ENCODE data around the gene DYSF.

Gene DYSF

DNA sequence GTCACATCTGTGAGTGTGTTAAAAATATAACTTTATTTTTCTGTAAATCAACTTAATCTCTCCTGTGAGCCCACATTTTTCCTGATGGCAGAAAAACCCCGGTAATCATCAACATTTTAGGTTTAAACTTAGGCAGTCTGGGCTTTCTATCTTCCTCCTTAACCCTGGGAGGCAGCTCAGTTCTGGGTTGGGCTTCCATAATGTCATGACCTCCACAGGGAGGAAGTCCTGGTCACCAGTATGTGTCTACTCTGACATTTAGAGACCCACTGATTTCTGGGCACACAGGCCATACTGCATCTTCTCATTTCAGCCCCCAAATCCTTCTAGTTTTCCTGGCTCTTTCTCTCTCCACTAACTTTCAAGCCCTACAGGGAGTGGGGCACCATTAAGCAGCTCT lies 181.2 kb downstream of the DYSF start:
- no peak for DNase-seq (ENCODE audit: low read depth)
- TF ChIP-seq, protein P1, sequence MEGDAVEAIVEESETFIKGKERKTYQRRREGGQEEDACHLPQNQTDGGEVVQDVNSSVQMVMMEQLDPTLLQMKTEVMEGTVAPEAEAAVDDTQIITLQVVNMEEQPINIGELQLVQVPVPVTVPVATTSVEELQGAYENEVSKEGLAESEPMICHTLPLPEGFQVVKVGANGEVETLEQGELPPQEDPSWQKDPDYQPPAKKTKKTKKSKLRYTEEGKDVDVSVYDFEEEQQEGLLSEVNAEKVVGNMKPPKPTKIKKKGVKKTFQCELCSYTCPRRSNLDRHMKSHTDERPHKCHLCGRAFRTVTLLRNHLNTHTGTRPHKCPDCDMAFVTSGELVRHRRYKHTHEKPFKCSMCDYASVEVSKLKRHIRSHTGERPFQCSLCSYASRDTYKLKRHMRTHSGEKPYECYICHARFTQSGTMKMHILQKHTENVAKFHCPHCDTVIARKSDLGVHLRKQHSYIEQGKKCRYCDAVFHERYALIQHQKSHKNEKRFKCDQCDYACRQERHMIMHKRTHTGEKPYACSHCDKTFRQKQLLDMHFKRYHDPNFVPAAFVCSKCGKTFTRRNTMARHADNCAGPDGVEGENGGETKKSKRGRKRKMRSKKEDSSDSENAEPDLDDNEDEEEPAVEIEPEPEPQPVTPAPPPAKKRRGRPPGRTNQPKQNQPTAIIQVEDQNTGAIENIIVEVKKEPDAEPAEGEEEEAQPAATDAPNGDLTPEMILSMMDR (IDR thresholded peaks at IDR 0.05; ENCODE audit: low read depth, low read length, missing control alignments) = no peak
- no peak overlapping the region for H3K4me3 ChIP-seq (ENCODE audit: low read depth, low read length)

DNA sequence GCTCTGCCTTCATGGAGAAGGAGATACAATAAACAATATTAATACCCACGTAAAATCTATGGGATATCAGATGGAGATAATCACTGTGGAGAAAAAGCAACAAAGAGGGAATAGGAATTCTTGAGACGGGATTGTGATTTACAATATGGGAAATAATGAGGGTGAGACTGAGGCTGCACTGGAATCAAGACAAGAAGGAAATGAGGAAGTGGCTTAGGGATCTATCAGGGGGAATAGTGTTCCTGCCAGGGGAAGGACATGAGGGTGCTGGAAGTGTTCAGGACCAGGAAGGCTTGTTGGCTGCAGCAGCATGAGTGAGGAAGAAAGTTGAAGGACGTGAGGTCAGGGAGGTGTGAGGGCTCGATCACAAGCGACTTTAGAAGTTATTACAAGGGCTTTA lies 182.4 kb downstream of the DYSF start:
- H3K4me3 ChIP-seq (ENCODE audit: low read depth, low read length) = no peak overlapping the region
- no peak for DNase-seq (ENCODE audit: low read depth)
- TF ChIP-seq, protein P1 (IDR thresholded peaks at IDR 0.05; ENCODE audit: low read depth, low read length, missing control alignments) = no peak

DNA sequence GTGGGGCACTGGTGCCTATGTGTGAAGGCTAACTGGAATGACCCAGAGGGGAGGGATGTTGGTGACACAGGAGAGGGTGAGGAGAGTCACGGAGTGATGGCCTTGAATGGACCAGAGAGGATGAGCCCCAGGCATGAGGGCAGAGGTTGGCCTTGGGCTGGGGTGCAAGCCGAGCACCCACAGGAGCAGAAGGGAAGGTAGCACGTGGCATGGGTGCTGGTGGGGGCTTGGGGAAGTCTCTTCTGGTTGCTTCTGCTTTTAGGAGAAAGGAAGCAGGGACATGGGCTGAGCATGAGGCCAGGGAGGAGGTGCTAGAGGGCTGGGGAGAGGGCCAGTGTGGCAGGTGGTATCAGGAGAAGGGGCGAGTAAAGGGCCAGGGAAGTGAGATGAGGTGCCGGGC lies 183.8 kb downstream of the DYSF start:
- TF ChIP-seq, protein P1 (IDR thresholded peaks at IDR 0.05; ENCODE audit: low read depth, low read length, missing control alignments) = no peak
- no peak overlapping the region for H3K4me3 ChIP-seq (ENCODE audit: low read depth, low read length)
- no peak for DNase-seq (ENCODE audit: low read depth)

DNA sequence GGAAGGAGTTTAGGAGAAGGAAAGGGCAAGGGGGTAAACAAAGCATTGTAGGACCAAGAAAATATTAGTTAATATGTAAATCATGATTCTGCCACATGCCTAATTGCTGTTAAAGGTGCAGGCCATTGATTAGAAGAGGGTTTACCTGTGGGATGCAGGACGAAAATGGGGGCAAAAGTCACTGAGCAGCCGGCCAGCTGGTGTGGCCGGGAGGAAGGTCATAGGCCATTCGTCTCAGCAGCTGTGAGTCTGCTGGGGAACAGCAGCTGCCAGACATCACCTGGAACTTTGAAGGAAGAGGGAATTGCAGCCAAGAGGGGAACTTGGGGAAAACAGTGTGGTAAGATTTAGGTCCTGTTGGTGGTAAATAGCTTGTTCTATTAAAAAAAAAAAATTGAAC lies 184.4 kb downstream of the DYSF start:
- no peak for DNase-seq (ENCODE audit: low read depth)
- TF ChIP-seq, protein P1 (IDR thresholded peaks at IDR 0.05; ENCODE audit: low read depth, low read length, missing control alignments) = no peak
- no peak overlapping the region for H3K4me3 ChIP-seq (ENCODE audit: low read depth, low read length)

DNA sequence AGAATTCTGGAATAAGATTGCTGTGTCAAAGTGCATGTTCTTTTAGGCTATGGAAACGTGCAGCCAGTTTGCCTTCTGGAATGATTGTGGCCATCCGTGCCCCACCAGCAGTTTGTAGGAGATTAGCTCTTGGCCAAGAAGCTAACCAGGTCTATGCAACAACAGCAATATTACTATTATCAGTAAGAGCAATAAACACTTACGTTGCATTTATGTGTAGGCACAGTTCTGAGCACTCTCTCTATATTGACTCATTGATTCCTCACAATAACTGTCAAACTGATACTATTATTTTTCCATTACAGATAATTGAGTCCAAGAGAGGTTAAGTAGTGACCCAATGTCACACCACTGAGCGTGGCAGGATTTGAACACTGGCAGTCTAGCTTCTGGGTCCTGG lies 186.4 kb downstream of the DYSF start:
- no peak overlapping the region for H3K4me3 ChIP-seq (ENCODE audit: low read depth, low read length)
- no peak for DNase-seq (ENCODE audit: low read depth)
- TF ChIP-seq, protein P1 (IDR thresholded peaks at IDR 0.05; ENCODE audit: low read depth, low read length, missing control alignments) = no peak

DNA sequence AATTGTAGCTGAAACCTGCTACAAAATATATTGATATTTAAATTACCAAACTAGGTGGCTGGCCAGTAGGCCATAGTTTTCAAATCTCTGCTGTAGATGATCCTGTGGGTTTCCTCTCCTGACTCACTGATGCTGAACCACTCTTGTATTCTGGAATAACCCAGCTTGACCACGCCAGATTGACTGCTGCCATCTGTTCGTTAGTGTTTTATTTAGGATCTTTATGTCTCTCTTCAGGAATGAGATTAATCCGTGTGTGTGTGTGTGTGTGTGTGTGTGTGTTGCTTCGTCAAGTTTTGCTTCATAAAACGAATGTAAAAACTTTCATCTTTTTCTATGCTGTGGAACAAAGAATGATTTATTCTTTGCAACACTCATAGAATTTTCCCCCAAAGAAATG lies 187.1 kb downstream of the DYSF start:
- TF ChIP-seq, protein P1 (IDR thresholded peaks at IDR 0.05; ENCODE audit: low read depth, low read length, missing control alignments) = no peak
- no peak for DNase-seq (ENCODE audit: low read depth)
- no peak overlapping the region for H3K4me3 ChIP-seq (ENCODE audit: low read depth, low read length)

DNA sequence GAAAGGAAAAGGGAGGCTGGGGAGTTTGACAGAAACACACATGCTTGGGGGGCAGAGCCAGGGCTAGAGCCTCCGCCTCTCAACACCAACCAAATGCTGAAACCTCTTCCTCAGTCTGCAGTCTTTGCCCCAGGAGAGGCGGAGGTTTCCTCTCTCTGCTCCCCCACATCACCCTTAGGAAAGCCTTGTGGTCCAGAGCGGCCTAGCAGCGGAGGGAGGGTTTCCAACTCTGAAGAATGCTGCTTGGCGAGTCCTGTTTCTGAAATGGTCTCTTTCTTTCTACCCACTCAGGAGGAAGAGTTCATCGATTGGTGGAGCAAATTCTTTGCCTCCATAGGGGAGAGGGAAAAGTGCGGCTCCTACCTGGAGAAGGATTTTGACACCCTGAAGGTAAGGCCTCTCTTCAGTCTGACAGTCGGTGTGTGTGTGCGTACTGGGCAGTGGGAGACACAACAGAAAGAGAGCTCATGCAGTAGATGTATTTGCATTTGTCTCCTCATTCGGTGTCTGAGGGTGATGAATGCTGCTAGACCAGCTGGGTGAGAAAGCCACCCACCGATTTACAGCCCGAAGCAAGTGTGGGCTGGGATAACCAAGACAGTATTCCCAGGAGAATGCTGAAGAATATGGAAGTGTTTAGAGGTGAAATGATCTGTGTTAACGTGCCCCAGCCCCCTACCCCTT lies 190.5 kb downstream of the DYSF start:
- DNase-seq (ENCODE audit: low read depth) = no peak
- no peak overlapping the region for H3K4me3 ChIP-seq (ENCODE audit: low read depth, low read length)
- TF ChIP-seq, protein P1 (IDR thresholded peaks at IDR 0.05; ENCODE audit: low read depth, low read length, missing control alignments) = no peak
